GM12874 (cell line): Measurements from ENCODE around the gene FAM72C.
A peak's percentile ranks its signal among the peaks of the same experiment; 100 is the strongest.
"Not testable (repeated sequence)": the region's sequence is repeated elsewhere in the genome, so short reads cannot be mapped to it uniquely, and the experiment has no call there.

ENCODE experiments used
- TF ChIP-seq, protein P1 (sequence below): IDR thresholded peaks from 2 replicates; pipeline ENCODE4 v1.5.1; 2011; ENCODE audit warnings: low read depth, mild to moderate bottlenecking, control low read depth, low read length, moderate library complexity; ENCODE audit not compliant: insufficient read depth

Gene FAM72C

DNA sequence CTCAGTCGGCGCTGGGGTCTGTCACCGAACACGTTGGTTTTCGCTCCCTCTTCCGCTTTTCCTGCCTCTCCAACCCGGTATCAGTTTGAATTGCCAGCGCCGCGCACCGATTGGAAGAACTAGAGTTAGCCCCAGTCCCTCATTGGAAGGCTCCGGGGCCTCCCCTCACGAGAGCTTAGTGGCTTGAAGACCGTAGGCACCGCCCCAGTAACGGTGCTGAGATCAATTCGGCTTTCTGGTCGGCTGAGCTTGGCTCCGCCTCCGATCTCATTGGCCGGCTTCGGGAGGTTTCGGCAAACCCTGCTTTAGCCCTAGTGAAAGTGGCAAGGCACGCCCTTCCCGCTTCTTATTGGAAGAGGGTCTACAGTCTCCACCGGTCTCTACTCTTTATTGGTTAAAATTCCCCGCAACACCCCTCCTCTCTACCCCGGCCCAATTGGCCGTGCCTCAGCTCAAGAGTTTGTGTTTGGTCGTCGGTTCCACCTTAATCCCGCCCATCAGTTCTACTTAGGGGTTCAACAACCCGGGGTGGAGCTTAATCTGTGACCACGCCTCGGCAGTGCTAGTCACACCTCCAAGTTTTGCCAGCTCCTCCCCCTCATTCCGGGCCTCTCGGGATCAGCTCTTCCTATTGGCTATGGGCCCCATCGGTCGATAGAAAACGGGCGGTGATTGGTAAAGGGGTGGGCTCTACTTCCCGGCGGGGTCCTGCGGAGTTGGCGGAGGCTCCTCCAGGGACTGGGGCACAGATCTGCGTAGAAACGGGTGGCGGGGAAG lies at the start of gene FAM72C:
Gene FAM72C (minus strand): TSS at position 63 of the 777 bp plus-strand sequence. CDS start 845 bp downstream, outside the sequence.
- TF ChIP-seq, protein P1, sequence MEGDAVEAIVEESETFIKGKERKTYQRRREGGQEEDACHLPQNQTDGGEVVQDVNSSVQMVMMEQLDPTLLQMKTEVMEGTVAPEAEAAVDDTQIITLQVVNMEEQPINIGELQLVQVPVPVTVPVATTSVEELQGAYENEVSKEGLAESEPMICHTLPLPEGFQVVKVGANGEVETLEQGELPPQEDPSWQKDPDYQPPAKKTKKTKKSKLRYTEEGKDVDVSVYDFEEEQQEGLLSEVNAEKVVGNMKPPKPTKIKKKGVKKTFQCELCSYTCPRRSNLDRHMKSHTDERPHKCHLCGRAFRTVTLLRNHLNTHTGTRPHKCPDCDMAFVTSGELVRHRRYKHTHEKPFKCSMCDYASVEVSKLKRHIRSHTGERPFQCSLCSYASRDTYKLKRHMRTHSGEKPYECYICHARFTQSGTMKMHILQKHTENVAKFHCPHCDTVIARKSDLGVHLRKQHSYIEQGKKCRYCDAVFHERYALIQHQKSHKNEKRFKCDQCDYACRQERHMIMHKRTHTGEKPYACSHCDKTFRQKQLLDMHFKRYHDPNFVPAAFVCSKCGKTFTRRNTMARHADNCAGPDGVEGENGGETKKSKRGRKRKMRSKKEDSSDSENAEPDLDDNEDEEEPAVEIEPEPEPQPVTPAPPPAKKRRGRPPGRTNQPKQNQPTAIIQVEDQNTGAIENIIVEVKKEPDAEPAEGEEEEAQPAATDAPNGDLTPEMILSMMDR: not testable (repeated sequence)

- TF ChIP-seq, protein P1: peak; percentile 12; the same call in 1 of the 2 replicates
Measured at GRCh38 chr1:143936457-143937115, 35.2 kb downstream of the FAM72C start.
